SK-N-SH (cell line): ENCODE results near the gene LARGE1. TPM values are rescaled to one million over a fixed set of nuclear protein-coding genes. Genes with fewer than 3 reads are reported as not detected.

Experiments used
- CTCF ChIA-PET: fragments of 300-600, 350-600 bp; formaldehyde crosslinking; extraction: SDS; loops from one replicate; lab custom pipeline; 2021; lab: Yijun Ruan, JAX
- POLR2A ChIA-PET: fragments of 350-600 bp; sonication (Branson Sonifier 250); formaldehyde crosslinking; extraction: SDS; loops from one replicate; lab custom pipeline; 2020; ENCODE audit warnings: antibody characterized with exemption, inconsistent platforms; lab: Yijun Ruan, JAX
- DNase-seq: peaks from one replicate; pipeline ENCODE4 v3.0.0; 2012
- H2AFZ ChIP-seq: fragments of 200-600 bp; sonication (generic); 2 replicates; pipeline ENCODE4 v1.8.1; 2016; ENCODE audit warnings: antibody characterized with exemption, mild to moderate bottlenecking, low read depth
- H3F3A ChIP-seq: fragments of 200-600 bp; sonication (generic); replicated peaks from 2 replicates; pipeline ENCODE3; 2016; ENCODE audit warnings: antibody characterized with exemption, mild to moderate bottlenecking; ENCODE audit not compliant: insufficient read depth
- H3K27ac ChIP-seq, 2 experiments: fragments of 200-500 bp in 1 of 2; fragments of 200-600 bp in 1 of 2; sonication (Bioruptor generic) in 1 of 2; sonication (generic), shearing (Covaris generic) in 1 of 2; 2 replicates each; pipeline versions ENCODE4 v1.5.1 to v1.6.1; 2014 to 2016; ENCODE audit warnings: low read depth in 2 of 2, inconsistent platforms in 1 of 2, low read length in 1 of 2, mild to moderate bottlenecking in 1 of 2, mixed read lengths in 1 of 2
- H3K27me3 ChIP-seq: fragments of 200-600 bp; sonication (generic), shearing (Covaris generic); 2 replicates; pipeline ENCODE4 v1.6.1; 2016; ENCODE audit warnings: mixed run types; ENCODE audit not compliant: insufficient read depth
- H3K36me3 ChIP-seq, 2 experiments: fragments of 200-500 bp in 1 of 2; fragments of 200-600 bp in 1 of 2; sonication (Bioruptor generic) in 1 of 2; sonication (generic) in 1 of 2; replicated peaks in 1 of 2; 2 replicates each; pipeline versions ENCODE3 to v1.5.1; 2014 to 2016; ENCODE audit warnings: low read length in 1 of 2, mild to moderate bottlenecking in 1 of 2; ENCODE audit not compliant: insufficient read depth in 2 of 2, control insufficient read depth in 1 of 2
- H3K4me1 ChIP-seq, 2 experiments: fragments of 200-500 bp in 1 of 2; fragments of 200-600 bp in 1 of 2; sonication (Bioruptor generic) in 1 of 2; sonication (generic), shearing (Covaris generic) in 1 of 2; 2 replicates each; pipeline versions ENCODE4 v1.5.1 to v1.6.1; 2014 to 2016; ENCODE audit warnings: low read depth in 1 of 2, low read length in 1 of 2, mixed run types in 1 of 2; ENCODE audit not compliant: insufficient read depth in 2 of 2, control insufficient read depth in 1 of 2
- H3K4me2 ChIP-seq: fragments of 200-600 bp; sonication (generic), shearing (Covaris generic); 2 replicates; pipeline ENCODE4 v1.6.1; 2017; ENCODE audit warnings: mixed run types
- H3K4me3 ChIP-seq, 2 experiments: fragments of 200-500 bp in 1 of 2; fragments of 200-600 bp in 1 of 2; sonication (Bioruptor generic) in 1 of 2; sonication (generic), shearing (Covaris generic) in 1 of 2; 2 replicates each; pipeline versions ENCODE4 v1.5.1 to v1.8.1; 2014 to 2016; ENCODE audit warnings: low read depth in 2 of 2, inconsistent platforms in 1 of 2, low read length in 1 of 2, mild to moderate bottlenecking in 1 of 2, mixed read lengths in 1 of 2, moderate library complexity in 1 of 2
- H3K79me2 ChIP-seq: fragments of 200-600 bp; sonication (generic); 2 replicates; pipeline ENCODE4 v1.8.1; 2017; ENCODE audit warnings: mild to moderate bottlenecking; ENCODE audit not compliant: insufficient read depth
- H3K9ac ChIP-seq: fragments of 200-600 bp; sonication (generic); 2 replicates; pipeline ENCODE4 v1.6.1; 2017; ENCODE audit warnings: mixed run types
- H3K9me2 ChIP-seq: fragments of 200-600 bp; sonication (generic); 2 replicates; pipeline ENCODE4 v1.6.1; 2017; ENCODE audit warnings: mixed run types
- H3K9me3 ChIP-seq: fragments of 200-600 bp; sonication (generic); 2 replicates; pipeline ENCODE4 v1.6.1; 2017; ENCODE audit warnings: mixed run types, mild to moderate bottlenecking, moderate library complexity
- H4K20me1 ChIP-seq: fragments of 200-600 bp; sonication (generic); 2 replicates; pipeline ENCODE4 v1.6.1; 2017; ENCODE audit warnings: mild to moderate bottlenecking, mixed run types; ENCODE audit not compliant: insufficient read depth
- CTCF ChIP-seq: fragments of 200-600 bp; sonication (generic); IDR thresholded peaks from 2 replicates; pipeline ENCODE4 v1.6.1; 2017; ENCODE audit warnings: antibody characterized with exemption, mild to moderate bottlenecking, moderate library complexity
- ELF1 ChIP-seq: IDR thresholded peaks from 2 replicates; pipeline ENCODE4 v1.4.0; 2012
- EP300 ChIP-seq, 2 experiments: IDR thresholded peaks; 2 replicates each; pipeline versions ENCODE4 v1.4.0 to v1.6.1; 2012; ENCODE audit warnings: borderline replicate concordance in 1 of 2, low read depth in 1 of 2, low read length in 1 of 2
- FOSL2 ChIP-seq: IDR thresholded peaks from 2 replicates; pipeline ENCODE4 v1.4.0; 2012; ENCODE audit warnings: low read depth, mild to moderate bottlenecking, moderate library complexity, borderline replicate concordance
- GATA2 ChIP-seq: sonication (generic); formaldehyde crosslinking; IDR thresholded peaks from 2 replicates; pipeline ENCODE4 v1.5.0; 2020; ENCODE audit warnings: mild to moderate bottlenecking, missing genetic modification reagents
- NRF1 ChIP-seq: IDR thresholded peaks from 2 replicates; pipeline ENCODE4 v1.6.1; 2012; ENCODE audit warnings: low read depth, mild to moderate bottlenecking, low read length
- POLR2AphosphoS5 ChIP-seq: IDR thresholded peaks from 2 replicates; pipeline ENCODE4 v1.6.1; 2012; ENCODE audit warnings: low read depth, low read length
- RCOR1 ChIP-seq: fragments of 150-350 bp; IDR thresholded peaks from 2 replicates; pipeline ENCODE4 v1.6.1; 2017; ENCODE audit warnings: antibody characterized with exemption, low read length
- RFX5 ChIP-seq: IDR thresholded peaks from 2 replicates; pipeline ENCODE4 v1.6.1; 2012; ENCODE audit warnings: mild to moderate bottlenecking, improper control_type of control experiment, low read length
- SMC3 ChIP-seq: IDR thresholded peaks from 2 replicates; pipeline ENCODE4 v1.6.1; 2012; ENCODE audit warnings: low read depth, low read length, improper control_type of control experiment
- TAF1 ChIP-seq: IDR thresholded peaks from 2 replicates; pipeline ENCODE4 v1.6.1; 2012; ENCODE audit warnings: low read depth, mild to moderate bottlenecking, low read length, moderate library complexity, borderline replicate concordance
- YY1 ChIP-seq: IDR thresholded peaks from 2 replicates; pipeline ENCODE4 v1.4.0; 2012; ENCODE audit warnings: low read depth, mild to moderate bottlenecking
- WGBS: methylation state at CpG from one replicate; pipeline ENCODE4 v1.1.6; 2017; ENCODE audit warnings: low lambda C conversion rate; 5-methylcytosine and 5-hydroxymethylcytosine counted together
- polyA plus RNA-seq, 3 experiments: library from polyadenylated mRNA; depleted of rRNA; stranded (reverse); fragments of >200 nt; gene quantifications; 2 replicates each; pipeline ENCODE4 v1.2.3, GENCODE V29; 2012
- TF ChIP-seq, protein P1 (sequence below): fragments of 150-350 bp; IDR thresholded peaks from 2 replicates; pipeline ENCODE4 v1.6.1; 2016; ENCODE audit warnings: mild to moderate bottlenecking, low read depth, low read length
- TF ChIP-seq, protein P2 (sequence below): IDR thresholded peaks from 2 replicates; pipeline ENCODE4 v1.4.0; 2012; ENCODE audit warnings: low read depth, borderline replicate concordance

LARGE1 gene
- polyA plus RNA-seq, 1 of the 3 experiments (the other 2 are of a cell fraction) = 1.1 TPM

DNA sequence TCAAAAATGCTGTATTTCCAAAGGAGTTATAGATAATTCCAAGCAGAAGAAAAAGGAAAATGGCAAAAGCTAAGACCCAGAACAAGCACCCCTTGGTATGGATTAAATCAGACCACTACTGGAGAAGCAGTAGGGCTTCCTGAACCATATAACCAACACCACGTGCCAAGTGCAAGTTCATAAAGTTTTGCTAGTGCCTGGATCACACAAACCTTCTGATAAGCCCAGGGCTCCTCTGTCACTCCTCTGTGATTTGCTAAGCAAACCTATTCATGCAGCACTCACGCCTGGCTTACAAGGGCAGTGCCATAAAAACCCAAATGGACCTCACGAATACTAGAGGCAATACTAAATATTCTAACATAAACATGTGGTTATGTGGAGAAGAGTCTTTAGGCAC lies 13.3 kb downstream of the LARGE1 start:
- Histone ChIP-seq H3K79me2 (no peaks in the 10 kb centered on the region), H4K20me1 (no peaks in the 10 kb centered on the region), H2AFZ (no peak overlapping the region), H3K9me3 (no peaks in the 10 kb centered on the region), H3K4me3 (no peak overlapping the region), H3K36me3 (no peaks in the 10 kb centered on the region), H3K27me3 (no peaks in the 10 kb centered on the region), H3F3A (no peaks in the 10 kb centered on the region), H3K27ac (no peak overlapping the region), H3K4me2 (no peak overlapping the region), H3K9ac (no peak overlapping the region), H3K4me1 (0 out of 4 replicates have a peak, but pooled peaks cover 0 to 2% of the 10 kb centered on the region in 2 experiments), H3K9me2 (no peaks in the 10 kb centered on the region)
- CTCF ChIA-PET = interaction anchor here (1.3 kb wide), 1 partner anchor 12 kb away, joined by 3 read pairs; no protein-coding TSS in a partner anchor
- DNase-seq = no peak
- POLR2A ChIA-PET = no interaction called here
- WGBS = 32% methylated on average over 3 of the region's 3 CpGs
- no peak for TF ChIP-seq TAF1
- no peak for TF ChIP-seq YY1
- TF ChIP-seq POLR2AphosphoS5 = no peak
- TF ChIP-seq, protein P1, sequence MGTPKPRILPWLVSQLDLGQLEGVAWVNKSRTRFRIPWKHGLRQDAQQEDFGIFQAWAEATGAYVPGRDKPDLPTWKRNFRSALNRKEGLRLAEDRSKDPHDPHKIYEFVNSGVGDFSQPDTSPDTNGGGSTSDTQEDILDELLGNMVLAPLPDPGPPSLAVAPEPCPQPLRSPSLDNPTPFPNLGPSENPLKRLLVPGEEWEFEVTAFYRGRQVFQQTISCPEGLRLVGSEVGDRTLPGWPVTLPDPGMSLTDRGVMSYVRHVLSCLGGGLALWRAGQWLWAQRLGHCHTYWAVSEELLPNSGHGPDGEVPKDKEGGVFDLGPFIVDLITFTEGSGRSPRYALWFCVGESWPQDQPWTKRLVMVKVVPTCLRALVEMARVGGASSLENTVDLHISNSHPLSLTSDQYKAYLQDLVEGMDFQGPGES = no peak
- no peak for TF ChIP-seq EP300 (IDR thresholded peaks at IDR 0.05; ENCODE audit: borderline replicate concordance in 1 of 2, low read depth in 1 of 2, low read length in 1 of 2)
- no peak for TF ChIP-seq CTCF
- TF ChIP-seq GATA2 = no peak
- TF ChIP-seq ELF1 = no peak
- no peak for TF ChIP-seq RCOR1
- no peak for TF ChIP-seq SMC3
- TF ChIP-seq, all 33 proteins: peak for 0

GRCh38 chr22:33906475-33906874 lies 13.8 kb downstream of the LARGE1 start:
- Histone ChIP-seq H3K4me1 (0 out of 4 replicates have a peak, but pooled peaks cover 0 to 2% of the 10 kb centered on the region in 2 experiments), H3K79me2 (no peaks in the 10 kb centered on the region), H3K36me3 (no peaks in the 10 kb centered on the region), H3K9ac (no peak overlapping the region), H3K4me3 (no peak overlapping the region), H3K9me3 (no peaks in the 10 kb centered on the region), H4K20me1 (no peaks in the 10 kb centered on the region), H3K9me2 (no peaks in the 10 kb centered on the region), H3K4me2 (no peak overlapping the region)
- no peak for DNase-seq
- POLR2A ChIA-PET = no interaction called here
- TF ChIP-seq, protein P2, sequence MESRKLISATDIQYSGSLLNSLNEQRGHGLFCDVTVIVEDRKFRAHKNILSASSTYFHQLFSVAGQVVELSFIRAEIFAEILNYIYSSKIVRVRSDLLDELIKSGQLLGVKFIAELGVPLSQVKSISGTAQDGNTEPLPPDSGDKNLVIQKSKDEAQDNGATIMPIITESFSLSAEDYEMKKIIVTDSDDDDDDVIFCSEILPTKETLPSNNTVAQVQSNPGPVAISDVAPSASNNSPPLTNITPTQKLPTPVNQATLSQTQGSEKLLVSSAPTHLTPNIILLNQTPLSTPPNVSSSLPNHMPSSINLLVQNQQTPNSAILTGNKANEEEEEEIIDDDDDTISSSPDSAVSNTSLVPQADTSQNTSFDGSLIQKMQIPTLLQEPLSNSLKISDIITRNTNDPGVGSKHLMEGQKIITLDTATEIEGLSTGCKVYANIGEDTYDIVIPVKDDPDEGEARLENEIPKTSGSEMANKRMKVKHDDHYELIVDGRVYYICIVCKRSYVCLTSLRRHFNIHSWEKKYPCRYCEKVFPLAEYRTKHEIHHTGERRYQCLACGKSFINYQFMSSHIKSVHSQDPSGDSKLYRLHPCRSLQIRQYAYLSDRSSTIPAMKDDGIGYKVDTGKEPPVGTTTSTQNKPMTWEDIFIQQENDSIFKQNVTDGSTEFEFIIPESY = no peak
- TF ChIP-seq GATA2 (no peak), RFX5 (no peak), RCOR1 (no peak), FOSL2 (no peak), NRF1 (no peak)
- TF ChIP-seq, all 33 proteins: peak for 0
- Histone ChIP-seq H2AFZ (no peak overlapping the region), H3F3A (no peaks in the 10 kb centered on the region), H3K27me3 (no peaks in the 10 kb centered on the region), H3K27ac (no peak overlapping the region)
- CTCF ChIA-PET = interaction anchor here (1.3 kb wide), 1 partner anchor 13 kb away, joined by 3 read pairs; no protein-coding TSS in a partner anchor
